ENCODE data around the gene UNC5A. TPM values are rescaled to one million over a fixed set of nuclear protein-coding genes. Genes with fewer than 3 reads are reported as not detected.

The UNC5A gene
- total and polyA plus RNA-seq, 12 donors = 0.01 to 0.35 (median 0.08) TPM; not detected in 7

DNA sequence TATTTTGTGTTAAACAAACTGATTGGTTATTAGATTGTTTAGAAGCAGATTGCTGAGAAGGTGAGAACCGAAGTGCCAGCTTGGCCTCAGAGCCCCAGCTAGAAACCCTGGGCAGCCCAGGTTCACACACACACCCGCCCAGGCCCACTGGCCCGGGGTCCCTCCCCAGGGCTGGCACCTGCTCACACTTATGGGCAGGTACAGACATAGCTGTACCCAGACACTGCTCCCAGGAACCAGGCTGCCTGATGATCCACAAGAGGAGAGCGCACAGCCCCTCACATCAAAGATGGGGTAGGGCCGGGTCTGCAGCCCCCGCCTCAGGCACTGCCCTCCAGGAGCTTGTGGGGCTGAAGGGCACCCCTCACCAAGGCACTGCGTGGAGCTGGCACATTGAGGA, 55.6 kb downstream of the UNC5A start:
- 78 to 84% methylated on average over 7 of the region's 7 CpGs for WGBS, 2 donors
- Histone ChIP-seq H3K4me3 (no peak overlapping the region), H3K27me3 (peaks cover 0 to 94% (median 79%) of the 10 kb centered on the region in 7 donors), H3K27ac (no peak overlapping the region), H3K9me3 (no peaks in the 10 kb centered on the region), H3K36me3 (no peaks in the 10 kb centered on the region), H3K4me1 (no peaks in the 10 kb centered on the region)
- intact Hi-C loops (cut with DNase I) = no loop called here
- DNase-seq (no peak), ATAC-seq (no peak)
- no peak for TF ChIP-seq CTCF (IDR thresholded peaks at IDR 0.05)

DNA sequence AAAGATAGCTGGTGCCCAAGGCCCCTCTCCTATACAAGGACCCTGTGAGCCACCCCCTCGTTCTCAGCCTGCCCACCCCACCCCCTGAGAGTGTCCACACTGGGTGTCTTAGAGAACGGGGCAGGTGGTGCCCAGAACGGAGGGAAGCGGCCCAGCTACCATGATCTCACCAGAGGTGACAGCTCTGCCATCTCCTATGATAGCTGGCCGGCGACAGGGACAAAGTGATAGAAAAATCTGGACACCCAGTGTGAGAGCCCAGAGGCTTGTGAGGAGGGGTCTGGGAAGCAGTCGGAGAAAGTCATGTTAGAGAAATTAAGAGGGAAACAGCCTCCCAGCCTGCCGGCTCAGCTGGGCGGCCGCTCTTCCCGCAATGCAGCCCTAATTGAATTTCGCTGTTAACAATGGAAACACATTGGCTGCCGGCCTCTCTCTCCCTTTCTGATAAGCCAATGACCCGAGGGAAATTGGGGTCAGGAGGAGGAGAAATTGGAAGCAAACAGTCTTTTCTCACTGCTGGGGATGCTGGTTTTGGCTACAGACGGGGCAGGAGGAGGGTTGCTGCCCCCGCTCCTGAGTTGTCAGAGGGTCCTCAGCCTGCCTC, 56.5 kb downstream of the UNC5A start:
- WGBS, 2 donors = 12 to 14% methylated on average over 16 of the region's 16 CpGs
- Histone ChIP-seq H3K4me1 (no peaks in the 10 kb centered on the region), H3K27ac (no peak overlapping the region), H3K36me3 (no peaks in the 10 kb centered on the region), H3K27me3 (peaks cover 0 to 85% (median 72%) of the 10 kb centered on the region in 7 donors), H3K9me3 (no peaks in the 10 kb centered on the region), H3K4me3 (no peak overlapping the region)
- TF ChIP-seq CTCF (IDR thresholded peaks at IDR 0.05) = no peak
- intact Hi-C loops (cut with DNase I) = no loop called here
- no peak for ATAC-seq
- DNase-seq = no peak

DNA sequence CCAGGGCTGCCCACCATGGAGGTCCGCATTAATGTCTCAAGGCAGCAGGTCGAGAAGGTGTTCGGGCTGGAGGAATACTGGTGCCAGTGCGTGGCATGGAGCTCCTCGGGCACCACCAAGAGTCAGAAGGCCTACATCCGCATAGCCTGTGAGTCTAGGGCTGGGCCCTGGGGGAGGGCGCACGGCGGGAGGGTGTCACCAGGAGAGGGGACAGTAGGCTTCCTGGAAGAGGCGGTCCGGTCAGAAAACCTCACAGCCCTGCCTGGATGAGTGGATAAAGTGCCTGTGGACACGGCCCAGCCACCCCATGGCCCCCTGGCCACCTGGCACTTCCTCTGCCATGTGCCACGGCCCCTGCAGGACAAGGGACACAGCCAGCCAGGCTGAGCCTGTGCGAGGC, 57.8 kb downstream of the UNC5A start:
- no peaks in the 10 kb centered on the region for H3K9me3 ChIP-seq
- H3K4me3 ChIP-seq = no peak overlapping the region
- H3K36me3 ChIP-seq = no peaks in the 10 kb centered on the region
- 88 to 90% methylated on average over 14 of the region's 14 CpGs for WGBS, 2 donors
- H3K27ac ChIP-seq = no peak overlapping the region
- peaks cover 0 to 72% (median 59%) of the 10 kb centered on the region in 7 donors for H3K27me3 ChIP-seq
- no peak for TF ChIP-seq CTCF (IDR thresholded peaks at IDR 0.05)
- intact Hi-C loops (cut with DNase I) = no loop called here
- no peaks in the 10 kb centered on the region for H3K4me1 ChIP-seq
- ATAC-seq (no peak), DNase-seq (no peak)

- 92% methylated on average over 20 of the region's 20 CpGs for WGBS, 2 donors
These were observed 58.4 kb downstream of the UNC5A start for GRCh38 chr5:176868731-176869130.

More at GRCh38 chr5:176868731-176869130, 58.4 kb downstream of the UNC5A start:
- Histone ChIP-seq H3K4me1 (no peaks in the 10 kb centered on the region), H3K36me3 (no peaks in the 10 kb centered on the region), H3K27me3 (peaks cover 0 to 68% (median 57%) of the 10 kb centered on the region in 7 donors), H3K27ac (no peak overlapping the region), H3K9me3 (no peaks in the 10 kb centered on the region), H3K4me3 (no peak overlapping the region)
- no peak for ATAC-seq
- intact Hi-C loops (cut with DNase I) = no loop called here
- TF ChIP-seq CTCF (IDR thresholded peaks at IDR 0.05) = no peak
- no peak for DNase-seq
